Ishikawa (cell line): ENCODE measurements around the gene HPDL.

Experiments used
- CREB1 ChIP-seq: IDR thresholded peaks from 2 replicates; pipeline ENCODE4 v1.6.1; 2012; ENCODE audit warnings: low read depth
- EP300 ChIP-seq: IDR thresholded peaks from 2 replicates; pipeline ENCODE4 v1.6.1; 2012; ENCODE audit warnings: borderline replicate concordance
- MAX ChIP-seq: IDR thresholded peaks from 2 replicates; pipeline ENCODE4 v1.6.1; 2012
- RAD21 ChIP-seq: IDR thresholded peaks from 2 replicates; pipeline ENCODE4 v1.6.1; 2012; ENCODE audit warnings: low read depth
- REST ChIP-seq: IDR thresholded peaks from 2 replicates; pipeline ENCODE4 v1.6.1; 2012; ENCODE audit warnings: low read depth, mild to moderate bottlenecking
- TAF1 ChIP-seq: IDR thresholded peaks from 2 replicates; pipeline ENCODE4 v1.6.1; 2012; ENCODE audit warnings: low read depth, mild to moderate bottlenecking
- TCF12 ChIP-seq: IDR thresholded peaks from 2 replicates; pipeline ENCODE4 v1.6.1; 2012; ENCODE audit warnings: low read depth
- TEAD4 ChIP-seq: IDR thresholded peaks from 2 replicates; pipeline ENCODE4 v1.6.1; 2012
- USF1 ChIP-seq: IDR thresholded peaks from 2 replicates; pipeline ENCODE4 v1.6.1; 2012
- ZBTB7A ChIP-seq: IDR thresholded peaks from 2 replicates; pipeline ENCODE4 v1.6.1; 2012; ENCODE audit warnings: low read depth

- TF ChIP-seq ZBTB7A, result no peak
- no peak for TF ChIP-seq RAD21
- TF ChIP-seq TCF12, result no peak
- no peak for TF ChIP-seq CREB1
- TF ChIP-seq TAF1, result no peak
- TF ChIP-seq MAX, result no peak
- no peak for TF ChIP-seq EP300
- TF ChIP-seq TEAD4, result no peak
- no peak for TF ChIP-seq USF1
- TF ChIP-seq REST, result no peak
Measured at GRCh38 chr1:45334308-45335245, 7.9 kb downstream of the HPDL start.
